HEK293 (cell line): ENCODE data around the gene MRPS5.

ENCODE experiments used
- CTCF ChIA-PET: fragments of 350-600 bp; formaldehyde crosslinking; extraction: SDS; loops from one replicate; lab custom pipeline; 2021; ENCODE audit warnings: antibody characterized with exemption; lab: Yijun Ruan, JAX
- POLR2A ChIA-PET: fragments of 300-600 bp; formaldehyde crosslinking; extraction: SDS; loops from one replicate; lab custom pipeline; 2020; ENCODE audit warnings: antibody characterized with exemption, inconsistent platforms; lab: Yijun Ruan, JAX
- H3K27ac ChIP-seq: fragments of 200-500 bp; sonication (Bioruptor generic); 2 replicates; pipeline ENCODE4 v1.5.1; 2014; ENCODE audit warnings: low read depth, low read length, control low read depth, inconsistent platforms; ENCODE audit errors: extremely low read depth
- H3K36me3 ChIP-seq, 2 experiments: fragments of 200-500 bp in 1 of 2; sonication (Bioruptor generic) in 1 of 2; 1 replicate in 1 of 2; 2 replicates in 1 of 2; pipeline ENCODE4 v1.5.1; 2014 to 2017; ENCODE audit warnings: inconsistent platforms in 2 of 2, low read length in 2 of 2; ENCODE audit not compliant: control insufficient read depth in 2 of 2, insufficient read depth in 1 of 2
- H3K4me1 ChIP-seq: fragments of 200-500 bp; sonication (Bioruptor generic); 2 replicates; pipeline ENCODE4 v1.5.1; 2014; ENCODE audit warnings: mild to moderate bottlenecking, low read length, inconsistent platforms; ENCODE audit not compliant: control insufficient read depth, insufficient read depth
- H3K4me3 ChIP-seq: 2 replicates; pipeline ENCODE4 v1.5.1; 2011; ENCODE audit warnings: low read depth, mild to moderate bottlenecking, control low read depth, low read length, moderate library complexity
- H3K9me3 ChIP-seq: fragments of 200-500 bp; sonication (Bioruptor generic); 2 replicates; pipeline ENCODE4 v1.5.1; 2014; ENCODE audit warnings: low read depth, low read length, inconsistent platforms; ENCODE audit not compliant: control insufficient read depth, insufficient read depth
- KLF17 ChIP-seq: fragments of 450-650 bp; formaldehyde crosslinking; IDR thresholded peaks from 2 replicates; pipeline ENCODE4 v1.5.1; 2016; ENCODE audit warnings: missing biosample characterization, missing genetic modification characterization
- MZF1 ChIP-seq: fragments of 450-650 bp; formaldehyde crosslinking; IDR thresholded peaks from 2 replicates; pipeline ENCODE4 v1.5.1; 2017; ENCODE audit warnings: missing biosample characterization, missing genetic modification characterization, borderline replicate concordance
- OSR2 ChIP-seq: fragments of 450-650 bp; formaldehyde crosslinking; IDR thresholded peaks from 2 replicates; pipeline ENCODE4 v1.5.1; 2016; ENCODE audit warnings: missing biosample characterization, missing genetic modification characterization
- SALL2 ChIP-seq: fragments of 450-650 bp; formaldehyde crosslinking; IDR thresholded peaks from 2 replicates; pipeline ENCODE4 v1.5.0; 2017; ENCODE audit warnings: missing biosample characterization, mild to moderate bottlenecking, missing genetic modification characterization, borderline replicate concordance
- SETDB1 ChIP-seq: IDR thresholded peaks from one replicate; pipeline ENCODE4 v1.6.1; 2017; ENCODE audit warnings: mild to moderate bottlenecking, low read length, moderate library complexity, mixed read lengths; ENCODE audit not compliant: insufficient read length
- SP7 ChIP-seq: fragments of 450-650 bp; formaldehyde crosslinking; IDR thresholded peaks from 2 replicates; pipeline ENCODE4 v1.5.1; 2016; ENCODE audit warnings: missing biosample characterization, missing genetic modification characterization
- ZNF121 ChIP-seq: fragments of 450-650 bp; formaldehyde crosslinking; IDR thresholded peaks from 2 replicates; pipeline ENCODE4 v1.5.1; 2016; ENCODE audit warnings: missing biosample characterization, missing genetic modification characterization
- ZNF132 ChIP-seq: fragments of 450-650 bp; formaldehyde crosslinking; IDR thresholded peaks from 2 replicates; pipeline ENCODE4 v1.5.1; 2017; ENCODE audit warnings: missing biosample characterization, missing genetic modification characterization, borderline replicate concordance
- ZNF140 ChIP-seq: fragments of 450-650 bp; formaldehyde crosslinking; IDR thresholded peaks from 2 replicates; pipeline ENCODE4 v1.5.1; 2016; ENCODE audit warnings: missing biosample characterization, missing genetic modification characterization
- ZNF157 ChIP-seq: fragments of 450-650 bp; formaldehyde crosslinking; IDR thresholded peaks from 2 replicates; pipeline ENCODE4 v1.5.1; 2016; ENCODE audit warnings: missing biosample characterization, missing genetic modification characterization
- ZNF223 ChIP-seq: fragments of 450-650 bp; formaldehyde crosslinking; IDR thresholded peaks from 2 replicates; pipeline ENCODE4 v1.5.1; 2016; ENCODE audit warnings: missing biosample characterization, missing genetic modification characterization
- ZNF23 ChIP-seq: fragments of 450-650 bp; formaldehyde crosslinking; IDR thresholded peaks from 2 replicates; pipeline ENCODE4 v1.5.1; 2016; ENCODE audit warnings: missing biosample characterization, missing genetic modification characterization, borderline replicate concordance
- ZNF324 ChIP-seq: fragments of 450-650 bp; formaldehyde crosslinking; IDR thresholded peaks from 2 replicates; pipeline ENCODE4 v1.5.1; 2016; ENCODE audit warnings: missing biosample characterization, missing genetic modification characterization
- ZNF335 ChIP-seq: fragments of 450-650 bp; formaldehyde crosslinking; conservative IDR thresholded peaks from 2 replicates; pipeline ENCODE4 v1.5.1; 2016; ENCODE audit warnings: missing biosample characterization, missing genetic modification characterization
- ZNF354C ChIP-seq: fragments of 450-650 bp; formaldehyde crosslinking; IDR thresholded peaks from 2 replicates; pipeline ENCODE4 v1.5.1; 2016; ENCODE audit warnings: missing biosample characterization, missing genetic modification characterization, low read depth, borderline replicate concordance
- ZNF518A ChIP-seq: fragments of 450-650 bp; formaldehyde crosslinking; conservative IDR thresholded peaks from 2 replicates; pipeline ENCODE4 v1.5.1; 2016; ENCODE audit warnings: low read depth, missing biosample characterization, missing genetic modification characterization
- ZNF660 ChIP-seq: fragments of 450-650 bp; IDR thresholded peaks from 2 replicates; pipeline ENCODE4 v1.5.1; 2018; ENCODE audit warnings: missing biosample characterization, mild to moderate bottlenecking, missing genetic modification characterization
- ZNF707 ChIP-seq: fragments of 450-650 bp; formaldehyde crosslinking; IDR thresholded peaks from 2 replicates; pipeline ENCODE4 v1.5.1; 2016; ENCODE audit warnings: missing biosample characterization, missing genetic modification characterization
- ZSCAN18 ChIP-seq: fragments of 450-650 bp; formaldehyde crosslinking; IDR thresholded peaks from 2 replicates; pipeline ENCODE4 v1.5.1; 2016; ENCODE audit warnings: missing biosample characterization, missing genetic modification characterization
- ZSCAN4 ChIP-seq: fragments of 450-650 bp; formaldehyde crosslinking; IDR thresholded peaks from 2 replicates; pipeline ENCODE4 v1.5.1; 2017; ENCODE audit warnings: missing biosample characterization, missing genetic modification characterization
- TF ChIP-seq, protein P1 (sequence below): fragments of 450-650 bp; formaldehyde crosslinking; IDR thresholded peaks from 2 replicates; pipeline ENCODE4 v1.5.1; 2016; ENCODE audit warnings: missing biosample characterization, missing genetic modification characterization

MRPS5 gene

GRCh38 chr2:95052307-95052706 is 69.3 kb downstream of the MRPS5 start (continued):
- TF ChIP-seq OSR2 (tag by site-specific recombination) (no peak), SETDB1 (no peak), ZNF23 (tag by site-specific recombination) (no peak)
- TF ChIP-seq, protein P1, sequence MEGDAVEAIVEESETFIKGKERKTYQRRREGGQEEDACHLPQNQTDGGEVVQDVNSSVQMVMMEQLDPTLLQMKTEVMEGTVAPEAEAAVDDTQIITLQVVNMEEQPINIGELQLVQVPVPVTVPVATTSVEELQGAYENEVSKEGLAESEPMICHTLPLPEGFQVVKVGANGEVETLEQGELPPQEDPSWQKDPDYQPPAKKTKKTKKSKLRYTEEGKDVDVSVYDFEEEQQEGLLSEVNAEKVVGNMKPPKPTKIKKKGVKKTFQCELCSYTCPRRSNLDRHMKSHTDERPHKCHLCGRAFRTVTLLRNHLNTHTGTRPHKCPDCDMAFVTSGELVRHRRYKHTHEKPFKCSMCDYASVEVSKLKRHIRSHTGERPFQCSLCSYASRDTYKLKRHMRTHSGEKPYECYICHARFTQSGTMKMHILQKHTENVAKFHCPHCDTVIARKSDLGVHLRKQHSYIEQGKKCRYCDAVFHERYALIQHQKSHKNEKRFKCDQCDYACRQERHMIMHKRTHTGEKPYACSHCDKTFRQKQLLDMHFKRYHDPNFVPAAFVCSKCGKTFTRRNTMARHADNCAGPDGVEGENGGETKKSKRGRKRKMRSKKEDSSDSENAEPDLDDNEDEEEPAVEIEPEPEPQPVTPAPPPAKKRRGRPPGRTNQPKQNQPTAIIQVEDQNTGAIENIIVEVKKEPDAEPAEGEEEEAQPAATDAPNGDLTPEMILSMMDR (tag by site-specific recombination) = no peak

- POLR2A ChIA-PET = no interaction called here
These were observed 70.0 kb downstream of the MRPS5 start for GRCh38 chr2:95051626-95052025.

More at GRCh38 chr2:95051626-95052025, 70.0 kb downstream of the MRPS5 start:
- TF ChIP-seq KLF17 (tag by site-specific recombination) = no peak
- no peak for TF ChIP-seq MZF1 (tag by site-specific recombination)
- TF ChIP-seq ZNF707 (tag by site-specific recombination) = no peak
- TF ChIP-seq ZNF324 (tag by site-specific recombination) = no peak
- no peak for TF ChIP-seq ZSCAN18 (tag by site-specific recombination)
- no peak for TF ChIP-seq ZNF132 (tag by site-specific recombination)
- no peak for TF ChIP-seq ZSCAN4 (tag by site-specific recombination)
- no peak for TF ChIP-seq ZNF121 (tag by site-specific recombination)
- no peak for TF ChIP-seq ZNF157 (tag by site-specific recombination)
- TF ChIP-seq ZNF140 = no peak
- TF ChIP-seq SP7 (tag by site-specific recombination) = no peak
- no peak for TF ChIP-seq ZNF660
- TF ChIP-seq ZNF354C = no peak
- TF ChIP-seq ZNF518A = no peak
- no peak for TF ChIP-seq SALL2
- no peak for TF ChIP-seq ZNF335
- no peak for TF ChIP-seq ZNF223
- Histone ChIP-seq H3K27ac (no peak overlapping the region), H3K4me1 (no peaks in the 10 kb centered on the region), H3K9me3 (no peaks in the 10 kb centered on the region), H3K36me3 (no peaks in the 10 kb centered on the region), H3K4me3 (no peak overlapping the region)
- CTCF ChIA-PET = no interaction called here
